ENCODE results near the gene JARID2.
"Not testable (repeated sequence)": the region's sequence is repeated elsewhere in the genome, so short reads cannot be mapped to it uniquely, and the experiment has no call there.

Gene JARID2

DNA sequence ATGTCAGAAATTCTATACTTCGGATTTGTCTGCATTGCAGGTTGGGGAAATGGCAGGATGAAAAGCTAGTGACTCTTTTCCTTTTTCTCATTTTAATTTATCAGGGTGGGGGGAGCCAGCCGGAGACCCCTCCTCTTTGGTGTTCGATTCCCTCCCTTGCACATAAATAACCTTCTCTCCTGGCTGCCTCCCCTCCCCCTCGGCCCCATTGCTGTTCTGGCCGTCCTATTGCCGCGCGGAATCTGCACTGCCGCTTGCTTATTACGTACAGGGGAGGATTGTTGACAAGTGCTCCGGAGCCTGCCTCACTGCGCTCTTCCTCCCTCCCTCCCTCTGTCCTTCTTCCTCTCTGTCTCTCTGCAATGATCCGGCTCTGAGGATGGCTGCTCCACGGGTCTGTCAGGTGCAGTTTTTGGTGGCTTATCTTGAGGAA lies 154.7 kb downstream of the JARID2 start:
- no peak for DNase-seq (ENCODE audit: low spot score)

DNA sequence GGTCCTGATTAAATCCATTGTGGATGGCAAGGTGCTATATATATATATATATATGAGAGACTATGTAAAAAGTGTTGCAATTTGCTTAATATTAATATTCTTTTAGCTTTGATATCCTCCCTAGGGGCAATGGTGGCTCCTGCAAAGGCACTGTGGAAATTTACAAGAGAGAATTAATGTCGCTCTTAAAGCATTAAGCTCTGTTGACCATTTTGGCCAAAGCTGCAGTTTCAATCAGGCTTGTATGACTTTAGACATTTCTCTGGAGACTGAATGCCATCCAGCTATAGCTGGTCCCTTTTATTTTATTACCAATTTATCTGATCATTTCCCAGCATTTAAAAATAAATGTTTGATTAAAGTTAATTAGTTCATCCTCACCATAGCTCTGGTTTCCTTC lies 155.3 kb downstream of the JARID2 start:
- no peak for DNase-seq (ENCODE audit: low spot score)

DNA sequence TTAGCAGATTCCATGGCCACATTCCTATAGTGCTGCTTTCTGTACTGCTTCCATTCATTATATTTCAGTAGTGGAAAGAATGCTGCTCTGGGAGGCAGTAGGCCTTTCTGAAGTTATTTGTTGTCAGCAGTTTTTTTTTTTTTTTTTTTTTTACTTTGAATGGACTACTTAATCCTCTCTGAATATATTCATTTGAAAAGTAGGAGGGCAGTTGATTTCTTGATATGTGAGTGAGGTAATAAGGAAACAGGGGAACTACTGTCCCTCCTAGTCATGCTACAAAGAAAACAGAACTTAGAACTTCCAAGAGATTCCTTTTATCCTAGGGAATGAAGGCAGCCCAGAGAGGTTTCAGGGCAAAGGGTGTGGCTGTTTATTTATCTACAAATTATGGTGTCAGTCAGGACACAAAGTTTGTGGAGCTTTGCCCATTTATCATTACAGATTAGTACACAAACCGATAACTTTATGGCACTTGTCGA lies 155.9 kb downstream of the JARID2 start:
- DNase-seq (ENCODE audit: low spot score): no peak

DNA sequence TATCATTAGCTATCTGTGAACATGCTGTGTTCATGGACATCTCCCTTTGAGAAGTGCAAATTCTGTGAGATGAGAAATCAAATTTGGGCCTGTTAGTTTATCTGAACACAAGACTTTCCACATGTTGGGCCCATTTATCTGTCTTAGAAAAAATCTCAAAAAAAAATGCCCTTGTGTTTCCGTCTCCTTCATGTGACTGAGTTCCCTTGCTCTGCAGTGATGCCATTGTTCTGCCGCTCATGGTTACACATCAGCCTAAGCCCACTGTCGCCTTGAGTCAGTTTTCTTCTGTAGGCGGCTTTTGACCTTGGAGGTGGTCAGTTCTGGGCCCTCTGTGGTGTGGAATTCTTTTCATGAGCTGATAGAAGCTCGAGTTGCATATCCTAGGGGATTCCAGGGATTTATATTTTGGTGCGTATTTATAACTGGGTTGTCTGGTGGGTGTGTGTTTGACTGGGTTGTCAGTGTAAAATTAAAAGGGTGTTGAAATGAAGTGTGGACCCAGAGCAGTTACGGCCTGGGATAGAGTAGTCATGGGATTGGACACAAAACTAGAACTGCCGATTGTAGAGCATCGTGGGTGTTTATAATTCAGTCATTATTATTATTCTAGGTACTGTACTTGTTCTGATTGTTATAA lies 156.7 kb downstream of the JARID2 start:
- DNase-seq (ENCODE audit: low spot score): no peak

DNA sequence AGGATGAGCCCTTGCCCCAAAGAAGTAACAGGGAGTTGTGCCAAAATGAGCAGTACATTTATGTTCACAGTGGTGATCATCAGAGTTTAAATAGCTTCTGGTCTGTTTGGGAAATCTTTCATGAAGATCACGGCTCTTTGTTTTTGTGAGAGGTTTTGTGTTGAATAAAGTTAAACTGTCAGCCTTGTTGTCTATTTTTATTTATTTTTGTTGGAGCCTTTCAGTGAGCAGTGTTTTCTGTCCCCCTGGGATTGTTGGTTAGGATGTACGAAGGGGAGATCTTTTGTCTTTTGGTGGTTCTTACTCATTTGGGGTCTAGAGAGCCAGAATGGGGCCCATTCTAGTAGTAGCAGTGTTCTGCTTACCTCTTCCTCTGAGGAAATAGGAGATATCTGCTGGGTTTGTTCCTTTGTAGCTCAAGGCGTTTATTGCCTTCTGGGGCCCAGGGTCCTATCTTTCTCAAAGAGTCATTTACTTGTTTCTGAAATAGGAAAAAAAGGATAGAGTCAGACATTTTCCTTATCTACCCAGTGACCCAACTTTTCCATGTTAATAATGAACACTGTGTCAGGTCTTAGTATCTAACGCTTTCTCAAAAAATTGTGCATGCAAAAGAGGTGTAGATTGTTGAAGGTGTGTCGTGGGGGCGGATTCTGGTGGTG lies 157.4 kb downstream of the JARID2 start:
- DNase-seq (ENCODE audit: low spot score): no peak

DNA sequence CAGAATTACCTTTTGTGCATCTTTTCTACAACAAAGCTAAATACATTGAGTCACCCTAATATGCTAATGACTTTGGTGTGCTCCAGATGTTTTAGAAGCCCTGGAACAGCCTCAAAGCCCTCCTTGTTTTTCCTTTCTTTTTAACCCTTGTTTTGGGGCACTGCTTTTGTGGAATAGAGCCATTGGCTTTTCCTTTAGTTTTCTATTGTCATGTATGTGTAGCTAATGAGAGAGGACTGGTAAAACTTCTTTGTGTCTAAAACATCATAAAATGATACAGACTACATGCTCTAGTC lies 158.8 kb downstream of the JARID2 start:
- no peak for DNase-seq (ENCODE audit: low spot score)

DNA sequence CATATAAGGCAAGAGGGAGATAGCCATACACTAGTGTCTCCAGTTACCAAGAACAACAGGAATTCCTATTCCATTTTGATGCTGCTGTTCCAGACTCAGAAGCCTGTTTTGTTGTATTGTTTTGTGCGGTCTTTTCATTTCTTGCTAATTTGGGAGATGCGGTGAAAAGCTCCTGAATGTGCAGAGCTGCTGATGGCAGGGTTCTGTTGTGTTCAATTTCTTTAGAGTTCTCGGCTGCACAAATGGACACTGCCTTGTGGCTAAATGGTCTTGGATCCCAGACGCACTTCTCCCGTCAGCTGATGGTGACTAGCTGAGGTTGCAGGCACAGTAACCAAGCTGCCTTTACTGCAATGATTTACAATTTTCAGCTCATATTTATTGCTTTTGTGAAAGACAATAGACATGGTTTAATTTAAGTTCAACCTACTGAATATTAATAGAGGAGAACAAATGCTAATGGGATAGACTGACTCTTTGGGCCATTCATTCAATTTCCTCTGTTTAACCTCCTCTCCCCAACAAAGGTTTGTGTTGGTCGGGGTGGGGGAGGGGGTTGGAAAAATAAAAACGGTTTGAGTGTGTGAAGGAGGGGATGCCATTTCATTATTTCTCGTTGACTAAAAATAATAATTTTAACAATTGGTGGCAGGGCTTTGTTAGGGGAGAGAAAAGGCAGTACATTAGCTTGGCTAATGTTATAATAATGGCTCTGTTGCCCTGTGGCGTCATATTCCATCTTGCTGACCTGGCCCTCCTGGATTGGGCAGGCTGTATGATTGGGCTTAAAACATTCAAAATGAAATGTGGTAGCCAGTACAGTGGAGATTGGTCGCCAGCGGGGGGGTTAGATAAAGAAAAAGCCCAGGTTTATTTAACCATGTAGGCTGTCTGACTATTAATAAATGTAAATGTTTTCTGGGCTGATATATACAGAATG lies 159.5 kb downstream of the JARID2 start:
- DNase-seq (ENCODE audit: low spot score): no peak

DNA sequence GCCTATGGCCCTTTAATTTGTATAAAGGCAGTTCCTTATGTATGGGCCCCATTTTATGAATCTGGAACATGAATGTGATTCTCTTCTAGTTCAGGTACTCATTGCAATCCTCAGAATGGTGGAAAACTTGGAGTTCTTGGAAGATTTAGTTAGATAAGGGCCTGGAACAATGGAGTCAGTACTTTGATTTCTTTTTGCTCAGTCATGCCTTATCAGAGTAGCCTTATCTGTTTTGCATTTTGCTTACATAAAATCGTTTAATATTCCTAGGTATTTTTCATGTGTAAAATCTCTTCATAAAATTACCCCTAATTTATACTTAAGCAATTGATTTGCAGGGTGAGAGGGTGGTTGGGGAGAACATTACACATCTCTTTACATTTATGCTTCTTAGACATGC lies 160.6 kb downstream of the JARID2 start:
- no peak for DNase-seq (ENCODE audit: low spot score)

DNA sequence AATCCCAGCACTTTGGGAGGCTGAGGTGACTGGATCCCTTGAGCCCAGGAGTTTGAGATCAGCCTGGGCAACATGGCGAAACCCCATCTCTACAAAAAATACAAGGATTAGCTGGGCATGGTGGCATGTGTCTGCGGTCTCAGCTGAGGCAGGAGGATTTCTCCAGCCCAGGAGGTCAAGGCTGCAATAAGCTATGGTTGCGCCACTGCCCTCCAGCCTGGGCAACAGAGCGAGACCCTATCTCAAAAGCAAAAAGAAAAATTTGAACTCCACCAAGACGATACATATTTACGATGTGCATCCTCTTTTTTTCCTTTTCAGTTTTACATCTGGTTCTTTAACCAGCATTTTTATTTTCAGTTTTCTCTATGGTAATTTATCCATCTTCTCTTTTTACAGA lies 162.1 kb downstream of the JARID2 start:
- DNase-seq (ENCODE audit: low spot score): no peak

DNA sequence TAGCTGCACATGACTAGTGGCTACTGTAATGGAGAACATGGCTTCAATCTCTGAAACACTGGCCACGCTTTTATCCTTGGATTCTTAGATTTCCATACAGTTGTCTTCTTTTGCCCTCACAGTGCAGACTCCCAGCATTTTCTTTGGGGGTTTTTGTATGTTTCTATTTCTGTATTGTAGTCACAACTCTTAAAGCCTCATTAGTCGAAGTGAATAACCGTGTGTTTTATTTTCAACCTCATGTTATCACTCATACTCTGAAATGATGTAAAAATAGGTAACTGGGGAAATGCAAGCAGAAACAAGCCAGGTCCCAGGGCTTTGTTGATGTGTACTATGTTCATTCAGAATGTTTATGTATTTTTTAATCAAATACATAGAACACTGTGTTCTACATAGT lies 162.9 kb downstream of the JARID2 start:
- no peak for DNase-seq (ENCODE audit: low spot score)

DNA sequence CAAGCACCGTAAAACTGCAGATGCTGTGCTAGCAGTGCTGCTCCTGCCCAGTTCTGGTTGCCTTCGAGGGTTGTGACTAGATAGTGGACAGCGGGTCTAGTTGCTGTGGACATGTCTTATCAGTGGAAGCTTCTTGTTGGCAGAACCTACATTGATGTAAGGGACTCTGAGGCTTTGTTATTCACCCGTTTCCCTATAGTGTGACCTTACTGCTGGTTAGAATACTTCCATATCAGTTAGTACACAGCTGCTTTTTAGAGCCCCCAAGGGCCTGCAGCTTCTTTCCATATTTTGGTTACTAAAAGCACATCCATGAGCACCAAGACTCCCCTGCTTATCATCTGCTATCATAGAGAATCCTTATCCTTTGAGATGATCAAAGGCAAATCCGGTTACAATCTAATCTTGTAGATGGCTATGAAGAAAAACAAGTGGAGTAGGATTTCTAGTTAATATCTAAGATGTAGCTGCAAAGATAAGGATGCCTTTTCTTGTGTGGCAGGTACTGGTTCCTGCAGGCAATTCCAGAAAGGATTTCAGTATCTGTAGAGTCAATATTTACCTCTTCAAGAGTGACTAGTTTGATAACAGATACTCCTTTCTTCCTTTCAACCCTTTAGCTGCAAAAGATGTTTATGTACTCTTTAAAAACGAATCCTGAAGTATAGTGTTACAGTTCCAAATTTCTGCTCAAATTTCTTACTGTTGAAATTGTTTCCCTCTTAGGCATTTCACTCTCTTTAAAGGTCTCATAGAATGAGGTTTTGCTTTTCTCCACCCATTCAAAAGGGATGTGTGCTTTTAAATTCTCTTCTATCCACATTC lies 163.6 kb downstream of the JARID2 start:
- no peak for DNase-seq (ENCODE audit: low spot score)

DNA sequence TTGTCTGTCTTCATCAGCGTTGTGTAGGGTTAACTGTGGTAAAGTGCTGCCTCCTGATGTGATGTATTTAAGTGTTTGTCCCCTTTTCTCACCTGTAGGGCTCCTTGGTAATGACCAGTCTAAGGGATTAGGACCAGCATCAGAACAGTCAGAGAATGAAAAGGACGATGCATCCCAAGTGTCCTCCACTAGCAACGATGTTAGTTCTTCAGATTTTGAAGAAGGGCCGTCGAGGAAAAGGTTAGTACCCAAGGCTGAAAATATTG lies 164.2 kb downstream of the JARID2 start:
- DNase-seq (ENCODE audit: low spot score): no peak

DNA sequence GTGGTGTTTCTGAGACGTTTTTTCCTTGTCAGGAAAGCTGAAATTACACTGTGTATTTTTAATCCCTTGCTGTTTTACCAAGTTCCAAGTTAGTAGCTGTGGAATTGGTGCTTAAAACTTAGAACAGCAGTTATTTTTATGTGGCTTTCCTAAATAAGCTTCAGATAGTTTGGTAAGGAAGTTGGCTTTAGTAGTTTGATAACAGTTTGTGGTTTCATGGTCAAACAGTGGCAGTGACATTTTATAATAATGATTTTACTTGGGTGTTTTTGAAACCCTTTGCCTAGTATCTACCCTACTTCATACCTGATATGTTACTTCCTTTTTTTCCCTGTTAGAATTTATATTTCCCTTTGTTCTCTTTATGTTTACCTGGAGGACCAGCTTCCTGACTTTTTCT lies 164.9 kb downstream of the JARID2 start:
- no peak for DNase-seq (ENCODE audit: low spot score)

DNA sequence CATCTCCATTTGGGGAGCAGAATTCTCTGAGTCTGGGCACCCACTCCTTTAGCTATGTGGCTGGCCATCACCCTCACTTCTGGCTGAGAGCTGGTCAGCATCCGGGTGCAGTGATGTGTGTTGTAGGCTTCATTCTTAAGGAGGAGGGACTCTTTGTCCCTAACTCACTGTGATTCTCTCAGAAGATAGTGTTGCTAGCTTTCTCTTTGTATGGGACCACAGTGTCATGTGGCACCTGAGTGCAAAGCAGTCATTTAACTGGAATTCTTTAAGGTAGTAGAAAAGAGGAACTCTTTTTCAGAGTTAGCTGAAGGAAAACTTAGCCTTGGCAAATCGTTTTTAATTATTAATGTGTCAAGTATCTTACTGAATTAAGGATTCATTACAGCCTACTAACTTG lies 165.9 kb downstream of the JARID2 start:
- no peak for DNase-seq (ENCODE audit: low spot score)

DNA sequence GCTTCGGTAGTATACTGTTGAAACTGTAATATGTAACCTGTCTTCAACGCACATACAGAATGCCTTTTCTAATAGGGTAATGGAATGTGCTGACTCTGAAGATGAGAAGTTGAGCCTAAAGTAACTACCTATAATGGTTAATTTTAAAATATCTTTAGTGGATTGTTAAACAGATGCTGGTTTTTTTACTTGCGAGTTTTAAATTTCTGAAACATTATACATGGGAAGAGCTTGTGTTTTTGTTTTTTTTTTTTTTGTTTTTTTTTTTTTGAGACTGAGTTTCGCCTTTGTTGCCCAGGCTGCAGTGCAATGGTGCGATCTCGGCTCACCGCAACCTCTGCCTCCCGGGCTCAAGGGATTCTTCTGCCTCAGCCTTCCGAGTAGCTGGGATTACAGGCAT lies 166.9 kb downstream of the JARID2 start:
- DNase-seq (ENCODE audit: low spot score): no peak

DNA sequence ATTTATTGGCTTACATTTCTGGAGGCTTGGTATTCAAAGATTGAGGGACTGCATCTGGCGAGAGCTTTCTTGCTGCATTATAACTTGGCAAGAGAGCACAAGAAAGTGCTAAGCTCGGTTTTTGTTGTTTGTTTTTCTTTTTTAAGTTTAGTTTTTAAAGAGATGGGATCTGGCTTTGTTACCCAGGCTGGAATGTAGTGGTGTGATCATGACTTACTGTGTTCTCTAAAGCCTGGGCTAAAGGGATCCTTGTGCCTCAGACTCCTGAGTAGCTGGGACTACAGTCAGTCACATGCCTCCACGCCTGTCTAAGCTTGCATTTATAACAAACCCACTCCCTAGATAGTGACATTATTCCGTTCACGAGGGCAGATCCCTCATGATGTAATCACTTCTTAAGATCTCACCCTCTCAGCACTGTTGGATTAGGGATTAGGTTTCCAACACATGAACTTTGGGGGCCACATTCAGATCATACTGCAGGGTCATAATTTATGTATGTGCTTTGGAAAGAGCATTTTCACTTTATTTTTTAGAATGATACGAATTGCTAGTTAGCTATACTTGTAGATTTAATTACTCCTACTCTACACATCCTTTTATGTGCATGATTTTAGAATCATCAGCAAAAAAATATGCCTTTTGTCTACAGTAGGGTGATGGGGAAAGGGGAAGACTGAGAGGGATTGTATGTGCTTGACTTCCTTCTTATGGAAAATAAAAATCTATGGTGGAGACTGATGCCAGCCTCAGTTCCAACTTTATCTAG lies 167.8 kb downstream of the JARID2 start:
- no peak for DNase-seq (ENCODE audit: low spot score)

DNA sequence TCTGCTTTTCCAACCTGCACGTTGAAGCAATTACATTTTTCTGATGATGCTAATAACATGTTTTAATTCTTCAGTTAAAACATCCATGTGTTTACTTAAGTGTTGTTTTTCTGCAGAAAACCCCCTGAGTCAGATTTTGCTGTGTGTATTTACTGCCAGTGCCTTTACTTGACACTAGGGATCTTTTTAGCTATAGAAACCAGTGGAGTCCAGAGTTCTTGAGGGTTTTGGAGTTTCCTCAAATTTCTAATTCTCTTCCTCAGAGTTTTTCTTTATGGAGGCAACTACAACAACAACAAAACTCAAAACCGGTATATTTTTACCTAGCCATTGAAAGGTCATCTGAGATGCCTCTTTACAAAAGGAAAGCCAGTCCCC lies 168.4 kb downstream of the JARID2 start:
- no peak for DNase-seq (ENCODE audit: low spot score)

DNA sequence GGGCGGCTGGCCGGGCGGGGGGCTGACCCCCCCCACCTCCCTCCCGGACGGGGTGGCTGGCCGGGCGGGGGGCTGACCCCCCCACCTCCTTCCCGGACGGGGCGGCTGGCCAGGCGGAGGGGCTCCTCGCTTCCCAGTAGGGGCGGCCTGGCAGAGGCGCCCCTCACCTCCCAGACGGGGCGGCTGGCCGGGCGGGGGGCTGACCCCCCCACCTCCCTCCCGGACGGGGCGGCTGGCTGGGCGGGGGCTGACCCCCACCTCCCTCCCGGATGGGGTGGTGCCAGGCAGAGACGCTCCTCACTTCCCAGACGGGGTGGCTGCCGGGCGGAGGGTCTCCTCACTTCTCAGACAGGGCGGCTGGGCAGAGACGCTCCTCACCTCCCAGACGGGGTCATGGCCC lies 169.8 kb downstream of the JARID2 start:
- not testable (repeated sequence) for DNase-seq (ENCODE audit: low spot score)

DNA sequence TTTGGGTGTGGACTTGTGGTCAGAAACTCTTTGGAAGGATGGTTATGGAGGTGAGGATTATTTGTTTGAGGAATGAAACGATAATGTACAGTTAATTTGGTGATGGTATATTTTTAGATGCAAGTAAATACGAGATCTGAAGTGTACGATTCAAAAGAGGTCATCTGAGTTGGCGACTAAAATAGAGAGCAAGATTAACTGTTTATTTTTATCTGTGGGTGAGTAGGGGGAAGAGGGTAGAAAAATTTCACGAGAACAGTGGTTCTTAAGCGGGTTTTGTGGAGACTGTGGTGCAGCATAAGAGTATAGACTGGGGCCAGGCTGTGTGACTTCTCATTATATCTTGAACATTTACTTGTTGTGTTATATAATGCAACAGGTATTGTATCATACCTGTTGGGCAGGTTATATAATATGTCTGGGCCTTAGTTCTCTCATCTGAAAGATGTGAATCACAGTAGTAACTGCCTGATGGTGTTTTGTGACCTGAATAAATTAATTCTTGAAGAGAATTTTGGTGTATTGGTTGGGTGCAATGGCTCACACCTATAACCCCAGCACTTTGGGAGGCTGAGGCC lies 171.2 kb downstream of the JARID2 start:
- no peak for DNase-seq (ENCODE audit: low spot score)

DNA sequence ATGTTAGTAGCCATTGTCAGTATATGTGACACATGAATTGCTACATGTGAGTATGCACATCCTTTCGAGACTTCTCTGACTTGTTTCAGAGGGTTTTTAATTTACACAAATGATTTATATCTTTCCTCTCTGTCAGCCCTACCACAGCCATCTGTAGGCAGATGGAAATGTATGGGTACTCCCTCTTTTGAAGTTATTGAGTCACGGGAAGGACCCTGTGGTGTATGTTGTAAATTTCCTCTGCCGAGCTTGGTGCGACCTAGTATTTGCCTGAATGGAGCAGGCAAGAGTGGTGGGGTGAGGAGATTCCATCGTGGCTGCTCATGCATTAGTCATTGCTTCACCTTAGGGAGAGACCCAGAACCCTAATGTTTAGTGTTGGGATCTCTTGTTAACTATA lies 171.9 kb downstream of the JARID2 start:
- DNase-seq (ENCODE audit: low spot score): no peak

DNA sequence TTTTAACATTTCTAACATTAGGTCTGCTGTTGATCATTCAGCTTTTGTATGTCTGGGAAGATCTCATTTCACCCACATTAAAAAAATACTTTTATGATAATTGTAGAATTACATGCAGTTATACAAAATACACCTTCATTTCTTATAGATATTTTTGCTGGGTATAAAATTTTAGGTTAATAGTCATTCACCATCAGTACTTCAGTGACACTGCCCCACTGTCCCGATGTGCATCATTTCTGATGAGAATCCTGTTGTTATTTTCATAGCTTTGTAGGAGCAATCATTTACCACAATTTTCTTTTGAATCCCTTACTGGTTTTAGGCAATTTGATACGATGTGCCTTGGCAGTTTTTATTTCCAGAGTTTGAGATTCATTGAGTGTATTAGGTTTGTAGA lies 173.6 kb downstream of the JARID2 start:
- no peak for DNase-seq (ENCODE audit: low spot score)
